CD4-positive, alpha-beta memory T cell (primary cell): ENCODE results near the gene SUPT20HL2. TPM values are rescaled to one million over a fixed set of nuclear protein-coding genes. Genes with fewer than 3 reads are reported as not detected.
"Not testable (repeated sequence)": the region's sequence is repeated elsewhere in the genome, so short reads cannot be mapped to it uniquely, and the experiment has no call there.

Experiments
- CTCF ChIA-PET: fragments of 350-600 bp; sonication (Branson Sonifier 250); formaldehyde crosslinking; loops from one replicate; lab custom pipeline; 2021; ENCODE audit warnings: inconsistent platforms; ENCODE audit not compliant: partially characterized antibody; lab: Charles Lee
- POLR2A ChIA-PET: fragments of 350-600 bp; sonication (Branson Sonifier 250); formaldehyde crosslinking; loops from one replicate; lab custom pipeline; 2021; ENCODE audit not compliant: partially characterized antibody; lab: Charles Lee
- DNase-seq, 5 donors: peaks; one replicate each; pipeline versions ENCODE4 v3.0.0 to v3.0.0-alpha.2; 2020 to 2022; ENCODE audit warnings: mixed read lengths in 1 of 5
- H3K27ac ChIP-seq: one replicate; pipeline ENCODE4 v1.7.0; 2013; ENCODE audit warnings: low read depth, low read length
- H3K27me3 ChIP-seq: 2 replicates; pipeline ENCODE4 v1.7.0; 2013; ENCODE audit warnings: mild to moderate bottlenecking, low read length, moderate library complexity; ENCODE audit not compliant: insufficient read depth
- H3K36me3 ChIP-seq: 2 replicates; pipeline ENCODE4 v1.7.0; 2013; ENCODE audit warnings: mild to moderate bottlenecking, low read length, moderate library complexity; ENCODE audit not compliant: insufficient read depth
- H3K4me1 ChIP-seq: 2 replicates; pipeline ENCODE4 v1.7.0; 2013; ENCODE audit warnings: mild to moderate bottlenecking, low read length, moderate library complexity; ENCODE audit not compliant: insufficient read depth
- H3K4me3 ChIP-seq, 2 donors: one replicate each; pipeline ENCODE4 v1.7.0; 2013; ENCODE audit warnings: low read length in 2 of 2, mild to moderate bottlenecking in 1 of 2
- H3K9me3 ChIP-seq, 2 donors: one replicate each; pipeline ENCODE4 v1.7.0; 2013; ENCODE audit warnings: low read length in 2 of 2, control low read depth in 1 of 2; ENCODE audit not compliant: control insufficient read depth in 1 of 2
- H3K27ac Mint-ChIP-seq, 7 donors: one replicate each; pipeline ENCODE4 v1.8.0; 2020 to 2021; ENCODE audit warnings: mixed read lengths in 7 of 7, mild to moderate bottlenecking in 6 of 7, inconsistent platforms in 3 of 7, moderate library complexity in 3 of 7
- H3K27me3 Mint-ChIP-seq, 2 donors: one replicate each; pipeline ENCODE4 v1.8.0; 2020 to 2021; ENCODE audit warnings: mixed read lengths in 2 of 2
- H3K36me3 Mint-ChIP-seq, 2 donors: one replicate each; pipeline ENCODE4 v1.8.0; 2020 to 2021; ENCODE audit warnings: mixed read lengths in 2 of 2, inconsistent platforms in 1 of 2, mild to moderate bottlenecking in 1 of 2
- H3K4me1 Mint-ChIP-seq, 4 donors: one replicate each; pipeline ENCODE4 v1.8.0; 2020 to 2021; ENCODE audit warnings: mixed read lengths in 4 of 4, mild to moderate bottlenecking in 1 of 4
- H3K4me3 Mint-ChIP-seq, 8 donors: one replicate each; pipeline ENCODE4 v1.8.0; 2020 to 2021; ENCODE audit warnings: mixed read lengths in 8 of 8, mild to moderate bottlenecking in 7 of 8, moderate library complexity in 6 of 8, inconsistent platforms in 3 of 8
- H3K9me3 Mint-ChIP-seq, 8 donors: one replicate each; pipeline ENCODE4 v1.8.0; 2020 to 2021; ENCODE audit warnings: mixed read lengths in 8 of 8, mild to moderate bottlenecking in 5 of 8, inconsistent platforms in 3 of 8, moderate library complexity in 1 of 8
- intact Hi-C: fragments of 100-400 bp; cut with micrococcal nuclease; formaldehyde crosslinking; loops from one replicate; pipeline ENCODE4 v1.15.1; 2023
- polyA plus RNA-seq, 2 donors: library from polyadenylated mRNA; unstranded; fragments of 300-500 nt; fragmentation: Illumina TruSeq; gene quantifications; one replicate each; pipeline ENCODE4 v1.2.3, GENCODE V29; 2021
- total RNA-seq, 2 experiments: library from RNA; stranded (reverse); gene quantifications; one replicate each; pipeline ENCODE4 v1.2.3, GENCODE V29; 2021

Gene SUPT20HL2
- total RNA-seq = not detected
- polyA plus RNA-seq = not detected

DNA sequence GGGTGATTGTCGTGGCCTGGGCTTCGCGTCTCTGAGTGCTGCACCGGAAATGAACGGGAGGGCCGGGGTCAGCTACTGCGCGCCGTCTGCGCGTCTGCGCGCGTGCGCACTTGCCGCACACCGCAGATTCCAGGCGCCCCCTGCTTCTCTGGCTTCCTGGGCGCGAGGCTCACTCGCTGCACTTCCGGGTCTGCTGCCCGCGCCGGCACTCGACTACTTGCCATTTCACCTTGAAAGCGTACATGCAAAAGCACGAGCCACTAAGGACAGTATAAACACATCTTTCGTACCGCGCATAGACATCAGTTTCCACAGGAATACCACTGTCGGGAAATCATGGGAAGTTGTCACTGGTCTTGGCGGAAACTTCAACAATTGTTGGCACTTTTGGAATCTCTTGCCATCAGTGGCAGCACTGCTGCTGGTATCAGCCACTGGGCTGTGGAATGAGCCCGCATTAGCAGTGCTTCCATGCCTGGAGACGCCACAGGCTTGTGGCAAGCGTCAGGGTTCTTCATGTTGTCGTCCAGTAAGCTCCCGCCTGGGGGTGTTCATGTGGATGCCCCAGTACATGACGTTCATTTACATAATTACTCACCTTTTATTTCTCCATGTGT is at the start of gene SUPT20HL2:
Gene SUPT20HL2, minus strand, starts transcription at position 51 of the 617 bp plus-strand sequence. CDS start 754 bp downstream, outside the sequence.
- no peaks in the 10 kb centered on the region for H3K27me3 ChIP-seq
- POLR2A ChIA-PET = no interaction called here
- CTCF ChIA-PET = no interaction called here
- H3K36me3 ChIP-seq = no peaks in the 10 kb centered on the region
- intact Hi-C loops = no loop called here
- Mint-ChIP-seq H3K27me3 (no peaks in the 10 kb centered on the region), H3K27ac (no peak within 1 kb of the TSS), H3K4me1 (no peaks in the 10 kb centered on the region), H3K4me3 (no peak within 1 kb of the TSS), H3K36me3 (no peaks in the 10 kb centered on the region), H3K9me3 (no peaks in the 10 kb centered on the region)
- H3K9me3 ChIP-seq = no peaks in the 10 kb centered on the region
- no peak within 1 kb of the TSS for H3K4me3 ChIP-seq
- H3K4me1 ChIP-seq = no peaks in the 10 kb centered on the region
- no peak within 1 kb of the TSS for H3K27ac ChIP-seq
- DNase-seq = no peak

DNA sequence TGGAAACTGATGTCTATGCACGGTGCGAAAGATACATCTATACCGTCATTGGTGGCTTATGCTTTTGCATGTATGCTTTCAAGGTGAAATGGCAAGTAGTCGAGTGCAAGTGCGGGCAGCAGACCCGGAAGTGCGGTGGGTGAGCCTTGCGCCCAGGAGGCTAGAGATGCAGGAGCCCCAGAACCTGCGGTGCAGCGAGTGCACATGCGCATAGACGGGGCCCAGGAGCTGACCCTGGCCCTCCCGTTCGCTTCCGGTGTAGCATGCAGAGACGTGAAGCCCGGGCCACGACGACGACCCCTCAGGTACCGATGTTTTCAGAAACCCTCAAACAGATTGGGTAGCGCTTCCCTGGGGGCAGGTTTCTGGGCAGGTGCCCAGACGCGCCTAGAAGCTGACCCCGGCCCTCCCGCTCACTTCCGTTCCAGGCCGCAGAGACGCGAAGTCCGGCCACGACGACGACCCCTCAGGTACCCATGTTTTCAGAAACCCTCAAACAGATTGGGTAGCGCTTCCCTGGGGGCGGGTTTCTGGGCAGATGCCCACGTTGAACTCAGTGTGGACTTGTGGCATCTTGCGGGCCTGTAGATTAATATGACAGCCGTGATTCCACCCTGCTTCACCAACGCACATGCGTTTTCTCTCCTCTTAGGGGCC is 48.3 kb upstream of the SUPT20HL2 start:
- CTCF ChIA-PET, H3K4me1 Mint-ChIP-seq, H3K9me3 ChIP-seq, H3K27ac ChIP-seq, H3K4me3 Mint-ChIP-seq, H3K4me1 ChIP-seq, H3K4me3 ChIP-seq, H3K27me3 Mint-ChIP-seq, H3K36me3 ChIP-seq, H3K27me3 ChIP-seq, H3K36me3 Mint-ChIP-seq, H3K27ac Mint-ChIP-seq, DNase-seq, intact Hi-C loops, POLR2A ChIA-PET, H3K9me3 Mint-ChIP-seq: not testable (repeated sequence)

DNA sequence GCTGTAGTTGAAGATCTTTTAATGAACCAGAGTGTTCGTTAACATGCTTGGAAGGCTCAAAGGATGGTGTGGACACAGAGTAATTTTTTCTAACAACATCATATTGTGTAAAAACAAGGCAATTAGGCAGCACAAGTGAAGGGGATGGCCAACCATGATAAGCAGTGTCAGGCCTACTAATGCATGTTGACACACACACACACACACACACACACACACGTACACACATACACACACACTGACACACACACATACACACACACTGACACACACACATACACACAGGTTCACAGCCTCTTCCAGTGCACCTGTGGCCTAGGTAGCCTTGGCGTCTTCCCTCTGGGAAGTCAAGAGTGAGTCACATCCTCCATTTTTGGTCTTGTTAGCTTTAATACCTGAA is 46.4 kb upstream of the SUPT20HL2 start, which contains the start of gene SUPT20HL1:
Gene SUPT20HL1, plus strand, starts transcription at position 368 of the 400 bp plus-strand sequence. CDS start 2,122 bp downstream, outside the sequence.
- Mint-ChIP-seq H3K36me3 (no peaks in the 10 kb centered on the region), H3K27ac (no peak within 1 kb of the TSS), H3K4me1 (peaks cover 0 to 4% (median 2%) of the 10 kb centered on the region in 4 donors), H3K27me3 (no peaks in the 10 kb centered on the region), H3K4me3 (no peak within 1 kb of the TSS), H3K9me3 (no peaks in the 10 kb centered on the region)
- ChIA-PET CTCF (interaction anchor here (1.0 kb wide), 1 partner anchor 11 kb away, joined by 5 read pairs; no protein-coding TSS in a partner anchor), POLR2A (no interaction called here)
- intact Hi-C loops = no loop called here
- no peaks in the 10 kb centered on the region for H3K36me3 ChIP-seq
- H3K4me3 ChIP-seq = no peak within 1 kb of the TSS
- H3K27me3 ChIP-seq = no peaks in the 10 kb centered on the region
- no peaks in the 10 kb centered on the region for H3K4me1 ChIP-seq
- no peak for DNase-seq
- no peaks in the 10 kb centered on the region for H3K9me3 ChIP-seq
- H3K27ac ChIP-seq = no peak within 1 kb of the TSS

DNA sequence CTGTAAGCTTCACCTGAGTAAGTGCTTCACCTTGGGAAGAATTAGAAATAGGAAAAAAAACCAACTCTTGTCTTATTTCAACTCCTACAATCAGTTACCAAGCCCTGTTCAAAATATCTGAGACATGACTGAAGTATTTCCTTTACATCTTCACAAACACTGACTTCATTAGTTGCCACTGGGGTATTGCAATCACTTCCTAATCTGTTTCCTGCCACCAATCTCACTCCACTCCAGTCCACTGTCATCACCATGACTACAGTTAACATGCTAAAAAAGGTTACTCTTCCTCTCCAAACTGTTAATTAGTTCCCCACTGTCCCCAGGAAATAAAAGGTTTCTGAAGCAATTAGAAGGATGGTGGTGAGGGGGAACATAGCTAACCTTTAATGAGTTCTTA is 43.2 kb upstream of the SUPT20HL2 start:
- no peaks in the 10 kb centered on the region for H3K36me3 Mint-ChIP-seq
- intact Hi-C loops = no loop called here
- no peaks in the 10 kb centered on the region for H3K27me3 ChIP-seq

DNA sequence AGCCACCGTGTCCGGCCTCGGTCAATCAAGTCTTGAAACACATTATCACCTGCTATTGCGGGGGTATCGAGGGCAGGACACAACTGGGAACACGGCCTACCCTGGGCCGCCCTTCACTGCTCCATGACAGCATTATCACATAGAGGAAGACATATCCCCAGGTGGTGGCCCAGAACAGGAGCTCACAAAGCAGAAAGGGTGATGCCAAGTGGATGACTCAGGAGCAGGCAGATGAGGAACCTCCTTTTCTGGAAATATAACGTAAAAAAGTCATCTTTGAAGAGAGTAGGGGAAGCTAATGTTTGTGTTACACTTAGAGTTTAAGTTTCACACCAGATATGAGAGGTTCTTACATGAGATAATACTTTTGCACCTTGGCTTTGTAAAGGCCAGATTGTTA is 41.2 kb upstream of the SUPT20HL2 start:
- no peak overlapping the region for H3K4me3 ChIP-seq
- DNase-seq = no peak
- CTCF ChIA-PET = no interaction called here
- H3K4me1 ChIP-seq = no peaks in the 10 kb centered on the region
- no peak overlapping the region for H3K4me3 Mint-ChIP-seq
- no peaks in the 10 kb centered on the region for H3K9me3 ChIP-seq
- H3K36me3 Mint-ChIP-seq = no peaks in the 10 kb centered on the region
- no peaks in the 10 kb centered on the region for H3K36me3 ChIP-seq
- H3K27me3 Mint-ChIP-seq = no peaks in the 10 kb centered on the region
- no peaks in the 10 kb centered on the region for H3K27me3 ChIP-seq
- no peaks in the 10 kb centered on the region for H3K9me3 Mint-ChIP-seq
- intact Hi-C loops = no loop called here
- no peaks in the 10 kb centered on the region for H3K4me1 Mint-ChIP-seq
- no peak overlapping the region for H3K27ac Mint-ChIP-seq
- H3K27ac ChIP-seq = no peak overlapping the region
- POLR2A ChIA-PET = no interaction called here

More for the DNA sequence above, 43.2 kb upstream of the SUPT20HL2 start:
- no peaks in the 10 kb centered on the region for H3K27me3 Mint-ChIP-seq
- Histone ChIP-seq H3K9me3 (no peaks in the 10 kb centered on the region), H3K4me3 (no peak overlapping the region), H3K27ac (no peak overlapping the region), H3K4me1 (no peaks in the 10 kb centered on the region), H3K36me3 (no peaks in the 10 kb centered on the region)
- ChIA-PET POLR2A (no interaction called here), CTCF (interaction anchor here (2.2 kb wide), 1 partner anchor 14 kb away, joined by 13 read pairs; no protein-coding TSS in a partner anchor)
- no peak for DNase-seq
- no peaks in the 10 kb centered on the region for H3K9me3 Mint-ChIP-seq
- no peak overlapping the region for H3K27ac Mint-ChIP-seq
- H3K4me3 Mint-ChIP-seq = no peak overlapping the region
- no peaks in the 10 kb centered on the region for H3K4me1 Mint-ChIP-seq

DNA sequence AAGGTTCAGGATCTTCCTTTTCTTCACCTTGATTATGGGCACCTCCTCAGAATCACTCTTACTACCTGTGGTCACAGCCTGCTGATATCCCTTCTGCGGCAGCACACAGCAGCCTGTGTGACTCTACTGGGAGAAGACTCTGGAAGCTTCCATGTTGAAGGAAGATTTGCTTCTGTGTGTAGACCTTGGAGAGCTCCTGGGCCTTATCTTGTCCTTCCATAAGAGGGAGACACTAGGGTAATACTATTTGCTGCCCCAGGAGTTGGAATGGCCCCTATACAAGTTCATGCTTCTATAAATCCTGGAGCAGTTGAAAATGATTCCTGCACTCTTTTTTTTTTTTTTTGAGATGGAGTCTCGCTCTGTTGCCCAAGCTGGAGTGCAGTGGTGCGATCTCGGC is 36.3 kb upstream of the SUPT20HL2 start:
- H3K27ac Mint-ChIP-seq = no peak overlapping the region
- H3K4me3 Mint-ChIP-seq = no peak overlapping the region
- no peaks in the 10 kb centered on the region for H3K9me3 Mint-ChIP-seq
- no peak for DNase-seq
- H3K9me3 ChIP-seq = no peaks in the 10 kb centered on the region
- CTCF ChIA-PET = interaction anchor here (0.6 to 1.3 kb wide), 2 partner anchors 20 to 540 kb away, joined by 3 read pairs; no protein-coding TSS in a partner anchor
- H3K27me3 Mint-ChIP-seq = no peaks in the 10 kb centered on the region
- POLR2A ChIA-PET = no interaction called here
- H3K4me3 ChIP-seq = no peak overlapping the region
- no peaks in the 10 kb centered on the region for H3K36me3 Mint-ChIP-seq
- intact Hi-C loops = no loop called here
- no peak overlapping the region for H3K27ac ChIP-seq
- H3K36me3 ChIP-seq = no peaks in the 10 kb centered on the region
- no peaks in the 10 kb centered on the region for H3K4me1 Mint-ChIP-seq
- H3K27me3 ChIP-seq = no peaks in the 10 kb centered on the region
- H3K4me1 ChIP-seq = no peaks in the 10 kb centered on the region

DNA sequence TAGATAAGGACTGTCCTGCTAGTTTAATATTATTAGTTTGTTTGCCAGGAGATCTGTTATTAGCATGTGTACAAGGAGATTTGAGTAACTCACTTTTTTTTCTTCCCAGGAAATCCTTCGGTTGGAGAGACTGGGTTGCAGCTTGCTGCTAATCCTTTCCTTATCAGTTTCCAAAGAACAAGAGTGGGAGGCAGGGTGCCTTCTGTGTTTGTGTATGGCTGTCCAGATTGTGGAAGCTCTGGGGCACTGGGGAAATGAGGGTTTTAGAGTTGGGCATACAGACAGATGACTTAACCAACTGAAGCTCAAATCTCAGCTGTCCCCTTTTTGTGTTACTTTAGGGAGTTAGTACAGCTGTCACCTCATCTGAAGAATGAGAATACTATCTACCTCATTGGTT is 34.0 kb upstream of the SUPT20HL2 start:
- Mint-ChIP-seq H3K9me3 (no peaks in the 10 kb centered on the region), H3K27ac (no peak overlapping the region), H3K36me3 (no peaks in the 10 kb centered on the region), H3K4me1 (no peaks in the 10 kb centered on the region), H3K4me3 (no peak overlapping the region), H3K27me3 (no peaks in the 10 kb centered on the region)
- Histone ChIP-seq H3K4me3 (no peak overlapping the region), H3K9me3 (no peaks in the 10 kb centered on the region), H3K4me1 (no peaks in the 10 kb centered on the region), H3K27me3 (no peaks in the 10 kb centered on the region), H3K27ac (no peak overlapping the region), H3K36me3 (no peaks in the 10 kb centered on the region)
- intact Hi-C loops = no loop called here
- ChIA-PET CTCF (interaction anchor here (0.8 kb wide), 1 partner anchor 23 kb away, joined by 4 read pairs; no protein-coding TSS in a partner anchor), POLR2A (no interaction called here)
- DNase-seq = no peak
